ENCODE results near the gene TTC16. TPM values are rescaled to one million over a fixed set of nuclear protein-coding genes. Genes with fewer than 3 reads are reported as not detected.

Gene TTC16
- total RNA-seq, 2 experiments from 2014 or later = 1.6 to 2.1 TPM

GRCh38 chr9:127694890-127695720, 20.8 kb upstream of the TTC16 start:
- no peaks in the 10 kb centered on the region for H3K36me3 Mint-ChIP-seq (ENCODE audit: low read depth)
- DNase-seq (no peak), ATAC-seq (ENCODE audit: poor library complexity) (no peak)
- ChIA-PET POLR2A (no interaction called here), CTCF (no interaction called here)
- Histone ChIP-seq H3K27me3 (ENCODE audit: control insufficient read depth in 1 of 2, insufficient read depth in 2 of 2, low read length in 2 of 2) (no peaks in the 10 kb centered on the region), H3K27ac (ENCODE audit: low read depth in 1 of 2, low read length in 2 of 2) (no peak overlapping the region), H3K9me3 (ENCODE audit: control insufficient read depth in 1 of 2, insufficient read depth in 1 of 2, low read length in 2 of 2) (no peaks in the 10 kb centered on the region), H3K4me3 (ENCODE audit: low read length) (no peak overlapping the region), H3K36me3 (ENCODE audit: insufficient read depth, low read length) (no peaks in the 10 kb centered on the region), H3K4me1 (ENCODE audit: insufficient read depth, low read length) (peaks cover 13% of the 10 kb centered on the region)
- peaks cover 12% of the 10 kb centered on the region for H3K4me1 Mint-ChIP-seq (ENCODE audit: low read depth)
- no peak for TF ChIP-seq CTCF (IDR thresholded peaks at IDR 0.05)
- intact Hi-C loops (cut with DNase I, micrococcal nuclease) = no loop called here
- no peaks in the 10 kb centered on the region for H3K9me3 Mint-ChIP-seq
- no peak overlapping the region for H3K4me3 Mint-ChIP-seq
- H3K27me3 Mint-ChIP-seq = no peaks in the 10 kb centered on the region
- H3K27ac Mint-ChIP-seq = no peak overlapping the region

DNA sequence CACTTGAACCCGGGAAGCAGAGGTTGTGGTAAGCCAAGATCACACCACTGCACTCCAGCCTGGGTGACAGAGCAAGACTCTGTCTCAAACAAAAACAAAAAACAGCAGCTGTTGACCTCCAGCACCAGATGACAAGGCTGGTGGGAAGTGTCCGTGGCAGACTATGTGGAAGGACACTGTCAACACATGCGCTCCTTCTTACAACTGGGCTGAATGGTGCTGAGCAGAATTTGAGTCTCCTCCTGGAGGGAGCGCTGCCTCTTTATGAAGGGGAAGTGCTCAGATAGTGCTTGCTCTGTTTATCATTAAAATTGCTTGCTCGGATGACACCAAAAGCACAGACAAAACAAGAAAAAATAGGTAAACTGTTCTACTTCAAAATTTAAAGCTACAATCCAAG, 18.3 kb upstream of the TTC16 start:
- Mint-ChIP-seq H3K4me1 (ENCODE audit: low read depth) (peaks cover 12% of the 10 kb centered on the region), H3K27ac (no peak overlapping the region), H3K9me3 (no peaks in the 10 kb centered on the region), H3K4me3 (no peak overlapping the region), H3K36me3 (ENCODE audit: low read depth) (no peaks in the 10 kb centered on the region), H3K27me3 (no peaks in the 10 kb centered on the region)
- Histone ChIP-seq H3K27ac (ENCODE audit: low read depth in 1 of 2, low read length in 2 of 2) (no peak overlapping the region), H3K4me3 (ENCODE audit: low read length) (no peak overlapping the region), H3K9me3 (ENCODE audit: control insufficient read depth in 1 of 2, insufficient read depth in 1 of 2, low read length in 2 of 2) (no peaks in the 10 kb centered on the region), H3K27me3 (ENCODE audit: control insufficient read depth in 1 of 2, insufficient read depth in 2 of 2, low read length in 2 of 2) (no peaks in the 10 kb centered on the region), H3K4me1 (ENCODE audit: insufficient read depth, low read length) (peaks cover 13% of the 10 kb centered on the region), H3K36me3 (ENCODE audit: insufficient read depth, low read length) (no peaks in the 10 kb centered on the region)
- DNase-seq (no peak), ATAC-seq (ENCODE audit: poor library complexity) (no peak)
- ChIA-PET CTCF (no interaction called here), POLR2A (no interaction called here)
- no peak for TF ChIP-seq CTCF (IDR thresholded peaks at IDR 0.05)
- intact Hi-C loops (cut with DNase I, micrococcal nuclease) = no loop called here

DNA sequence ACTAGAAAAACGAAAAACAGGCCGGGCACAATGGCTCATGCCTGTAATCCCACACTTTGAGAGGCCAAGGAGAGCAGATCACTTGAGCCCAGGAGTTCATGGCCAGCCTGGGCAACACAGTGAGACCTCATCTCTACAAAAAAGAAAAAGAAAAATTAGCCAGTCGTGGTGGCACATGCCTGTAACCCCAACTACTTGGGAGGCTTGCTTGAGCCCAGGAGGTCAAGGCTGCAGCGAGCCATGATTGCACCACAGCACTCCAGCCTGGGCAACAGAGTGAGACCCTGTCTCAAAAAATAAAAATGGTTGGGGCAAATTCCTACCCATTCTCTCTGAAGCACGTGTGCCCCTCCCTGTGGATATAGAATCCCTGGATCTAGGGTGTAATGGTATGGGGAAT, 17.5 kb upstream of the TTC16 start:
- Histone ChIP-seq H3K9me3 (ENCODE audit: control insufficient read depth in 1 of 2, insufficient read depth in 1 of 2, low read length in 2 of 2) (no peaks in the 10 kb centered on the region), H3K27me3 (ENCODE audit: control insufficient read depth in 1 of 2, insufficient read depth in 2 of 2, low read length in 2 of 2) (no peaks in the 10 kb centered on the region), H3K36me3 (ENCODE audit: insufficient read depth, low read length) (no peaks in the 10 kb centered on the region), H3K27ac (ENCODE audit: low read depth in 1 of 2, low read length in 2 of 2) (no peak overlapping the region), H3K4me1 (ENCODE audit: insufficient read depth, low read length) (peaks cover 13% of the 10 kb centered on the region), H3K4me3 (ENCODE audit: low read length) (no peak overlapping the region)
- peak overlapping the region; percentile 42 for H3K4me3 Mint-ChIP-seq
- POLR2A ChIA-PET = no interaction called here
- no peak overlapping the region for H3K27ac Mint-ChIP-seq
- intact Hi-C loops (cut with DNase I, micrococcal nuclease) = no loop called here
- no peaks in the 10 kb centered on the region for H3K36me3 Mint-ChIP-seq (ENCODE audit: low read depth)
- peaks cover 12% of the 10 kb centered on the region for H3K4me1 Mint-ChIP-seq (ENCODE audit: low read depth)
- ATAC-seq (ENCODE audit: poor library complexity) (no peak), DNase-seq (no peak)
- no peaks in the 10 kb centered on the region for H3K27me3 Mint-ChIP-seq
- CTCF ChIA-PET = no interaction called here
- no peak for TF ChIP-seq CTCF (IDR thresholded peaks at IDR 0.05)
- no peaks in the 10 kb centered on the region for H3K9me3 Mint-ChIP-seq
